Measurements from ENCODE around the gene LRMDA.
A peak's percentile ranks its signal among the peaks of the same experiment; 100 is the strongest.

Gene LRMDA

GRCh38 chr10:75431180-75432111 lies at the start of gene LRMDA:
LRMDA (plus strand) TSS chr10:75431624.
- peak within 1 kb of the TSS; percentile 56 for H3K4me3 ChIP-seq (ENCODE audit: low read length)
- peak; percentile 20 for DNase-seq (ENCODE audit: low read depth)
- TF ChIP-seq CTCF (conservative IDR thresholded peaks at IDR 0.05; ENCODE audit: low read length), result no peak

- TF ChIP-seq CTCF (conservative IDR thresholded peaks at IDR 0.05; ENCODE audit: low read length), result no peak
- DNase-seq (ENCODE audit: low read depth), result no peak
- H3K4me3 ChIP-seq (ENCODE audit: low read length), result no peak overlapping the region
Observed at GRCh38 chr10:75386128-75386527, 45.3 kb upstream of the LRMDA start.

DNA sequence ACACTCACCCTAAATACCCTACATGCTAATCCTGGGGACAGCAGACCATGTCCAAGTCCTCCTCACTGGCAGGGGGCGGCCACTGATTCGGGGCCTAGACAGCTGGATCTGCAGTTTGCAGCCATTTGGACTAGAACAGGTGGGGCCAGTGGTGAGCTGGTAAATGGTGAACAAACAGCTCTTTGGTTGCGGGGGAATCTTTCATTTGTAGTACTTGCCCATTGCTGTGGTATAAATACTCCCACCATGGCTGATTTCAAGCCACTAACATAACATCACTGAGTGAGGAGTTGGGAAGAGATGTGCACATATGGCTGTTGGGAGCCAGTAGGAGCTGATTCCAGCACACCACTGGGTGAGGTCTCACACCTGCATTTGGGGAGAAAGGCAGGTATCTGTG lies 43.3 kb upstream of the LRMDA start:
- no peak overlapping the region for H3K4me3 ChIP-seq (ENCODE audit: low read length)
- DNase-seq (ENCODE audit: low read depth), result no peak
- no peak for TF ChIP-seq CTCF (conservative IDR thresholded peaks at IDR 0.05; ENCODE audit: low read length)

DNA sequence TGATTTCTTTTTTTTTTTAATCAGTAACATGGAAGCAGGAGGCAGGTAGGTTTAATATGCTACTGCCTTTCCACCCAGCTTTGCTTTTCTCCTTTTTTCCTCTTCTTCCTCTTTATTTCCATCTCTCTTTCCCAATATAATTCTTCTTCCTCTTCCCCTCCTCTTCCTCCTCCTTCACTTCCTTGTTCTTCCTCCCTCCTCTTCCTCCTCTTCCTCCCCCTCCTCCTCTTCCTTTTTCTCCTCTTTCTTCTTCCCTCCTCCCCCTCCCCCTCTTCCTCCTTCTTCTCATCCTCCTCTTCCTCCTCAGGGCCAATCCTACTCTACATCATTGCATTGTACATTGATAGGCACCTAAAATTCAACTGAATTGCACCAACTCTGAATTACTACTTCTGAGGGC lies 41.2 kb upstream of the LRMDA start:
- DNase-seq (ENCODE audit: low read depth), result no peak
- TF ChIP-seq CTCF (conservative IDR thresholded peaks at IDR 0.05; ENCODE audit: low read length), result no peak

DNA sequence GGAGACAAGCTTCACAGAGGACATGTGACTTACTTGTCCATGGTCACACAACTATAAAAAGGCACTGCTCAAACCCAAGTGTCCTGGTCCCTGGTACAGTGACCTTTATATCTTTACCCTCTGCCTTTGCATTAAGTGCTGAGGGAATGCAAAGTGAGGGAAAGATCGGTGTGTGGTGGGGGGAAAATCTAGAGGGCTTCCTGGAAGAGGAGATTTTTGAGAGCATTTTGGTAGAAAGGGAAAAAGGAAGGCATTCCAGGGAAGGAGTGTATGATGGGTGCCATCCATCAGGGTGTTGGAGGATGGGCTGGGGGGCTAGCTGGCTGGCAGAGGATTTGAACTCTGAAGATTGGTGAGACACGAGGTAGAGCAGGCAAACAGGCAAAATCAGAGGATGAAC lies 39.2 kb upstream of the LRMDA start:
- H3K4me3 ChIP-seq (ENCODE audit: low read length), result no peak overlapping the region
- TF ChIP-seq CTCF (conservative IDR thresholded peaks at IDR 0.05; ENCODE audit: low read length), result no peak
- no peak for DNase-seq (ENCODE audit: low read depth)

More for the DNA sequence above, 41.2 kb upstream of the LRMDA start:
- H3K4me3 ChIP-seq (ENCODE audit: low read length), result no peak overlapping the region

DNA sequence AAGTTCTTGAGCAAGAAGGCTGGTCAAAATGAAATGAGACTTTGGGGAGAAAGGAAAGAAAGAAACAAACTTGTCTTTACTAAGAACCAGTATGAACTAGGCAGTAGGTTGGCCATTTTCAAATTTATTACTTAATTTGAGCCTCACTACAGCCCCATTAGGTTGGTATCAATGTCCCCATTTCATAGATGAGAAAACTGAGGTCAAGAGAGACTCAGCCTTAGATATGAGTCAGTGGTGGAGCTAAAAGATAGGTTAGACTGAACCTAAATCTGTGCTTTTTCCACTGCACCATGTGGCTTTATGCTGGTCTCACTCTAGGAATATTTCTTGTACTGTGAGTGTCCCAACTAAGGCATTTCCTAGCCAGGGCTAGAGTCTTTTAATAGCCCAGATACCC lies 38.7 kb upstream of the LRMDA start:
- no peak for DNase-seq (ENCODE audit: low read depth)
- no peak for TF ChIP-seq CTCF (conservative IDR thresholded peaks at IDR 0.05; ENCODE audit: low read length)
- H3K4me3 ChIP-seq (ENCODE audit: low read length), result no peak overlapping the region

DNA sequence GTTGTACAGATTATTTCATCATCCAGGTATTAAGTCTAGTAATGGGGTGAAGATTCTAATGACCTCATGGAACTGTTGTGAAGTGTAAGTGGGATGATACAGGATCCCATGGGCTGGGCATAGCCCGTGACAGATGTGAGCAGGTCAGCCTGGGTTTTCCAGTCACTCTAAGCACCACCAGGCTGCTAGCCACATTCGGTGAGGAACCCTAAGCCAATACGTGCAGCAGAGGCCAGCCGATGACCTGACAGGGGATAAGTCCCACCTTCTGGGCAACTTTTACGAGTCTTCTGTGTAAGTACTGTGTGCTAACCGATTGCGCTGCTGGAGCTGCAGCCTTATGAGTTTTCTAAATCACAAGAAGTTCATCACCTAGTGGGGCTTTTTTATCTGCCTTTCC lies 37.2 kb upstream of the LRMDA start:
- TF ChIP-seq CTCF (conservative IDR thresholded peaks at IDR 0.05; ENCODE audit: low read length), result no peak
- DNase-seq (ENCODE audit: low read depth), result no peak
- no peak overlapping the region for H3K4me3 ChIP-seq (ENCODE audit: low read length)

Data from AG10803 (cell line).